ENCODE measurements around the gene BBS9. TPM values are rescaled to one million over a fixed set of nuclear protein-coding genes. Genes with fewer than 3 reads are reported as not detected.

Gene BBS9
- total and polyA plus RNA-seq, 2 of the 4 experiments (the other 2 are of a cell fraction): 7.9 to 9.5 TPM

- Histone ChIP-seq H3K9ac (ENCODE audit: low read depth, low read length) (no peak overlapping the region), H3K18ac (ENCODE audit: low read depth, low read length) (no peak overlapping the region), H3K36me3 (ENCODE audit: control insufficient read depth, insufficient read depth, low read length) (no peaks in the 10 kb centered on the region), H3K9me3 (ENCODE audit: control insufficient read depth, insufficient read depth, low read length) (no peaks in the 10 kb centered on the region), H3K14ac (replicated peaks; ENCODE audit: low read depth, low read length) (no peak overlapping the region), H4K5ac (ENCODE audit: low read depth, low read length) (no peak overlapping the region), H2BK15ac (ENCODE audit: low read depth, low read length) (no peak overlapping the region), H4K20me1 (ENCODE audit: insufficient read depth, low read length) (no peaks in the 10 kb centered on the region), H4K8ac (ENCODE audit: low read depth in 2 of 2, low read length in 2 of 2) (no peak overlapping the region), H2AK5ac (ENCODE audit: low read depth, low read length) (no peak overlapping the region), H3K27me3 (ENCODE audit: control insufficient read depth, insufficient read depth, low read length) (no peaks in the 10 kb centered on the region), H3K79me1 (ENCODE audit: low read depth in 1 of 2, low read length in 2 of 2) (no peaks in the 10 kb centered on the region), H2AFZ (replicated peaks; ENCODE audit: low read length, poor library complexity) (no peak overlapping the region), H2BK120ac (ENCODE audit: low read depth, low read length) (no peak overlapping the region), H2BK20ac (ENCODE audit: low read depth, low read length) (no peak overlapping the region), H3K4me2 (ENCODE audit: low read depth, low read length) (no peak overlapping the region), H3K9me1 (ENCODE audit: insufficient read depth, low read length) (no peaks in the 10 kb centered on the region; the same call in 1 of the 2 replicates), H3K4me3 (ENCODE audit: insufficient read depth, low read depth, low read length) (no peak overlapping the region), H2AK9ac (replicated peaks; ENCODE audit: low read depth, low read length, poor library complexity) (no peak overlapping the region), H3K4me1 (ENCODE audit: control insufficient read depth, insufficient read depth, low read length) (no peaks in the 10 kb centered on the region), H3K27ac (ENCODE audit: insufficient read depth, low read length) (no peak overlapping the region), H2BK5ac (ENCODE audit: low read depth, low read length, poor library complexity, severe bottlenecking) (no peak overlapping the region), H3K56ac (ENCODE audit: extremely low read depth, insufficient read depth, low read length) (no peak overlapping the region), H3K4ac (ENCODE audit: low read depth, low read length) (no peak overlapping the region), H3K23ac (ENCODE audit: low read depth, low read length) (no peak overlapping the region), H4K91ac (ENCODE audit: insufficient read depth, low read depth, low read length) (no peak overlapping the region)
- no peak for TF ChIP-seq MAFK (IDR thresholded peaks at IDR 0.05; ENCODE audit: low read depth, low read length)
- TF ChIP-seq MAZ (IDR thresholded peaks at IDR 0.05; ENCODE audit: borderline replicate concordance, low read depth, low read length): no peak
- TF ChIP-seq RAD21 (IDR thresholded peaks at IDR 0.05; ENCODE audit: low read length): no peak
- TF ChIP-seq CEBPB (IDR thresholded peaks at IDR 0.05; ENCODE audit: low read depth, low read length): no peak
- TF ChIP-seq BHLHE40 (IDR thresholded peaks at IDR 0.05; ENCODE audit: low read depth, low read length): no peak
- no peak for TF ChIP-seq RFX5 (IDR thresholded peaks at IDR 0.05; ENCODE audit: low read depth, low read length)
- TF ChIP-seq CHD1 (IDR thresholded peaks at IDR 0.05; ENCODE audit: low read depth, low read length): no peak
- no peak for TF ChIP-seq RCOR1 (IDR thresholded peaks at IDR 0.05; ENCODE audit: insufficient replicate concordance, low read length)
- no peak for TF ChIP-seq POLR2A (IDR thresholded peaks at IDR 0.05; ENCODE audit: low read depth, low read length)
- TF ChIP-seq NFE2L2 (IDR thresholded peaks at IDR 0.05; ENCODE audit: low read depth, low read length): no peak
- in situ Hi-C loops (cut with MboI; ENCODE audit: low sequenced_read_pairs) (no loop called here), intact Hi-C loops (cut with micrococcal nuclease) (no loop called here), dilution Hi-C loops (cut with HindIII; ENCODE audit: low sequenced_read_pairs, unreplicated experiment) (no loop called here)
- no TSS peak for BruUV-seq (replicated peaks)
- CTCF ChIA-PET: no interaction called here
- POLR2A ChIA-PET (ENCODE audit: unreplicated experiment): no interaction called here
- no peak; the same call in 1 of the 2 replicates for ATAC-seq (ENCODE audit: low read depth)
- WGBS, 2 experiments (ENCODE audit: extremely low coverage in 2 of 2, insufficient read length in 1 of 2): no CpG with 5 or more reads among the region's 3 CpGs
- DNase-seq: no peak
These were observed 382.4 kb downstream of the BBS9 start for GRCh38 chr7:33511778-33512177.
